Measurements from ENCODE around the gene ATAD5. TPM values are rescaled to one million over a fixed set of nuclear protein-coding genes. Genes with fewer than 3 reads are reported as not detected.
A peak's percentile ranks its signal among the peaks of the same experiment; 100 is the strongest.
"Not testable (repeated sequence)": the region's sequence is repeated elsewhere in the genome, so short reads cannot be mapped to it uniquely, and the experiment has no call there.

Gene ATAD5
- total RNA-seq, 2 experiments from 2014 or later: 32.1 to 33.4 TPM

- no peak for DNase-seq
- no peaks in the 10 kb centered on the region for H3K9me3 Mint-ChIP-seq
- H3K27ac Mint-ChIP-seq: no peak overlapping the region
- H3K4me1 Mint-ChIP-seq: no peaks in the 10 kb centered on the region
- no peaks in the 10 kb centered on the region for H3K27me3 Mint-ChIP-seq
- H3K4me3 Mint-ChIP-seq: no peak overlapping the region
- peaks cover 29% of the 10 kb centered on the region for H3K36me3 Mint-ChIP-seq
Observed at GRCh38 chr17:30848021-30848420, 16.3 kb downstream of the ATAD5 start.

DNA sequence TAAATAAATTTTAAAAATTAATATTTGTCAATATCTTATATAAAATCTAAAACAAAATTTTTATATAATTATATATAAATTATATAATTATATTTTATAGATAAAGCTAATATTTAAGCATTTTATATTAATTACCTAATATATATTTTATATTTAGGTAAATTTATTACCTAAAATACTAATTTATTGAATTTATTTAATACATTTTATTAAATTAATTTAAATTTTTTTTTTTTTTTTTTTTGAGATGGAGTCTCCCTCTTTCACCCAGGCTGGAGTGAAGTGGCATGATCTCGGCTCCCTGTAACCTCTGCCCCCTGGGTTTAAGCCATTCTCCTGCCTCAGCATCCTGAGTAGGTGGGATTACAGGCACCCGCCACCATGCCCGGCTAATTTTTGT lies 22.4 kb downstream of the ATAD5 start:
- Mint-ChIP-seq H3K36me3 (peaks cover 28% of the 10 kb centered on the region), H3K27ac (no peak overlapping the region), H3K27me3 (no peaks in the 10 kb centered on the region), H3K4me1 (no peaks in the 10 kb centered on the region), H3K9me3 (no peaks in the 10 kb centered on the region), H3K4me3 (no peak overlapping the region)
- DNase-seq: no peak

- Mint-ChIP-seq H3K27ac (no peak overlapping the region), H3K4me1 (no peaks in the 10 kb centered on the region), H3K27me3 (no peaks in the 10 kb centered on the region), H3K36me3 (peaks cover 22% of the 10 kb centered on the region), H3K9me3 (no peaks in the 10 kb centered on the region), H3K4me3 (no peak overlapping the region)
- no peak for DNase-seq
Observed at GRCh38 chr17:30858556-30859250, 26.9 kb downstream of the ATAD5 start.

GRCh38 chr17:30864636-30865035 lies 32.9 kb downstream of the ATAD5 start:
- H3K36me3 Mint-ChIP-seq: peaks cover 36% of the 10 kb centered on the region
- no peak overlapping the region for H3K27ac Mint-ChIP-seq
- no peaks in the 10 kb centered on the region for H3K9me3 Mint-ChIP-seq
- no peak for DNase-seq
- H3K27me3 Mint-ChIP-seq: no peaks in the 10 kb centered on the region
- no peak overlapping the region for H3K4me3 Mint-ChIP-seq
- no peaks in the 10 kb centered on the region for H3K4me1 Mint-ChIP-seq

DNA sequence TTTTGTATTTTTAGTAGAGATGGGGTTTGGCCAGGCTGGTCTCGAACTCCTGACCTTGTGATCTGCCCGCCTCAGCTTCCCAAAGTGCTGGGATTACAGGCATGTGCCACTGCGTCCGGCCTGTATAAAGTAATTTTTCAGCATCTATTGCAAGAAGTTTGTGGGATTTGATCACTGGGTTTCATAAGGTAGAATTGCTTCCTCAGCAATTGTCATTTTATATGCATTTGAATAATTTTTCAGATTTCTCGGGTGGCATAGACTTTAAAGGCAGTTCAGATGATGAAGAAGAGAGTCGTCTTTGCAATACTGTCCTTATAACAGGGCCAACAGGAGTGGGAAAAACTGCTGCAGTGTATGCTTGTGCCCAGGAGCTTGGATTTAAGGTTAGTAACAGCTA lies 37.2 kb downstream of the ATAD5 start:
- DNase-seq: no peak
- no peaks in the 10 kb centered on the region for H3K27me3 Mint-ChIP-seq
- no peak overlapping the region for H3K27ac Mint-ChIP-seq
- peaks cover 33% of the 10 kb centered on the region for H3K36me3 Mint-ChIP-seq
- H3K9me3 Mint-ChIP-seq: no peaks in the 10 kb centered on the region
- H3K4me3 Mint-ChIP-seq: no peak overlapping the region
- H3K4me1 Mint-ChIP-seq: no peaks in the 10 kb centered on the region

DNA sequence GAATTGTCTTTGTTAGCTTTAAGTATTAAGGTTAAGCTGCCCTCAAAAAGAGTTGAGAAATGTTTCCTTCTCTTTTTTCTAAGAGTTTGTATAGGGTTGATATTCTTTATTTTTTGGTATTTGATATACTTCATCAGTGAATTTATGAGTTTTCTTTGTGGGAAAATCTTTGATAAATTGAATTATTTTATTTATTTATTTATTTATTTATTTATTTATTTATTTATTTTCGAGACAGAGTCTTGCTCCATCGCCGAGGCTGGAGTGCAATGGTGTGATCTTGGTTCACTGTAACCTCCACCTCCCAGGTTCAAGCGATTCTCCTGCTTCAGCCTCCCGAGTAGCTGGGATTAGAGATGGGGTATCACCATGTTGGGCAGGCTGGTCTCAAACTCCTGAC lies 54.4 kb downstream of the ATAD5 start:
- H3K27ac Mint-ChIP-seq: no peak overlapping the region
- no peaks in the 10 kb centered on the region for H3K9me3 Mint-ChIP-seq
- H3K36me3 Mint-ChIP-seq: peaks cover 3% of the 10 kb centered on the region
- H3K27me3 Mint-ChIP-seq: no peaks in the 10 kb centered on the region
- H3K4me3 Mint-ChIP-seq: no peak overlapping the region
- DNase-seq: no peak
- H3K4me1 Mint-ChIP-seq: no peaks in the 10 kb centered on the region

GRCh38 chr17:30894236-30894635 lies 62.5 kb downstream of the ATAD5 start:
- no peaks in the 10 kb centered on the region for H3K9me3 Mint-ChIP-seq

DNA sequence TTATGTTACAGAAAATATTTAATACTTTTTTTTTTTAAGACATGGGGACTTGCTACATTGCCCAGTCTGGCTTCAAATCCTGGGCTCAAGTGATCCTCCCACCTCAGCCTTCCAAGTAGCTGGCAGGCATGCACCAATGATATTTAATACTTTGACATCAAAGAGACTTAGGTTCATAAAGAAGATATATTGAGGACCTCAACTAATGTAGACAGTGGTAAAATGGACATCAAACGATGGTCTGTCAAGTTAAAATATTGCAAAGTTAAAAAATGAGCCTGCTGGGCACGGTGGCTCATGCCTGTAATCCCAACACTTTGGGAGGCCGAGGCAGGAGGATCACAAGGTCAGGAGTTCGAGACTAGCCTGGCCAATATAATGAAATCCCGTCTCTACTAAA lies 65.5 kb downstream of the ATAD5 start:
- Mint-ChIP-seq H3K36me3 (peaks cover 11% of the 10 kb centered on the region), H3K27me3 (no peaks in the 10 kb centered on the region), H3K27ac (no peak overlapping the region), H3K4me1 (peaks cover 13% of the 10 kb centered on the region), H3K4me3 (no peak overlapping the region), H3K9me3 (no peaks in the 10 kb centered on the region)
- DNase-seq: no peak

More at GRCh38 chr17:30894236-30894635, 62.5 kb downstream of the ATAD5 start:
- no peak for DNase-seq
- H3K27me3 Mint-ChIP-seq: no peaks in the 10 kb centered on the region
- peaks cover 9% of the 10 kb centered on the region for H3K36me3 Mint-ChIP-seq
- H3K4me1 Mint-ChIP-seq: no peaks in the 10 kb centered on the region
- no peak overlapping the region for H3K4me3 Mint-ChIP-seq
- H3K27ac Mint-ChIP-seq: no peak overlapping the region

DNA sequence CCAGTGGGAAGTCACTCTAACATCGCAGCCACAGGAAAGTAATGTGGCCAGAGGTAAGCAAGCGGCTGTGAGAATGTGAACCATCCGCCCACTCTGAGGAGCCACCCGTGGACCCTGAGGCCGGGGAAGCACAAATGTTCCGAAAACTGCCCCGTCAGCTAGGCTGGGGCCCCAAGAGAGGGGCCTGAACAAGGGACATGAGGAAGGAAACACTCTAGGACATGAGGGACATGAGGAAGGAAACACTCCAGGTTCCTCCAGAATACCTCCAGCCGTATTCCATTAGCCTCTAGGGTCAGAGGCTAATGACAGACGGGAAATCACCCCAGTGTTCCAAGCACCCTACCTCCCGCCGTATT lies 74.0 kb downstream of the ATAD5 start:
- Mint-ChIP-seq H3K4me3 (peak overlapping the region; percentile 99), H3K27ac (peak overlapping the region; percentile 94), H3K27me3 (no peaks in the 10 kb centered on the region), H3K36me3 (peaks cover 13% of the 10 kb centered on the region), H3K9me3 (no peaks in the 10 kb centered on the region), H3K4me1 (peaks cover 43% of the 10 kb centered on the region)
- peak; percentile 27 for DNase-seq

- H3K27me3 Mint-ChIP-seq: no peaks in the 10 kb centered on the region
- peaks cover 13% of the 10 kb centered on the region for H3K36me3 Mint-ChIP-seq
- H3K4me1 Mint-ChIP-seq: peaks cover 39% of the 10 kb centered on the region
- H3K9me3 Mint-ChIP-seq: no peaks in the 10 kb centered on the region
- H3K27ac Mint-ChIP-seq: peak within 1 kb of the TSS; percentile 94
- H3K4me3 Mint-ChIP-seq: peak within 1 kb of the TSS; percentile 99
- DNase-seq: peak; percentile 92
Observed at GRCh38 chr17:30906101-30906911, 74.5 kb downstream of the ATAD5 start, which contains the start of gene TEFM. Gene TEFM, minus strand, starts transcription at chr17:30906238. Its CDS starts 40 bp downstream, at chr17:30906198.

GRCh38 chr17:30908717-30909420 lies 77.1 kb downstream of the ATAD5 start:
- no peak overlapping the region for H3K27ac Mint-ChIP-seq

DNA sequence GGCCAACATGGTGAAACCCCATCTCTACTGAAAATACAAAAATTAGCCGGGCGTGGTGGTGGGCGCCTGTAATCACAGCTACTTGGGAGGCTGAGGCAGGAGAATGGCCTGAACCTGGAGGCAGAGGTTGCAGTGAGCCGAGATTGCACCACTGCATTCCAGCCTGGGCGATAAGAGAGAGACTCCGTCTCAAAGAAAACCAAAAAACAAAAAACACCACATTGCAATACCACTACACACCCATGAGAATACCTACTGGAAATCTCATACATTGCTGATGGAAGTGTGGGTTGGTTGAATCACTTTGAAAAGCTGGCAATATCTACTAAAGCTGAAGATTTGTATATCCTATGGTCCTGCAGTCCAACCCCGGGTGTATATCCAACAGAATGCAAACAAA lies 78.4 kb downstream of the ATAD5 start:
- H3K9me3 Mint-ChIP-seq, H3K4me3 Mint-ChIP-seq, H3K36me3 Mint-ChIP-seq, H3K27ac Mint-ChIP-seq, H3K27me3 Mint-ChIP-seq, DNase-seq: not testable (repeated sequence)
- peaks cover 19% of the 10 kb centered on the region for H3K4me1 Mint-ChIP-seq

More at GRCh38 chr17:30908717-30909420, 77.1 kb downstream of the ATAD5 start:
- Mint-ChIP-seq H3K36me3 (peaks cover 2% of the 10 kb centered on the region), H3K9me3 (no peaks in the 10 kb centered on the region), H3K4me1 (peaks cover 24% of the 10 kb centered on the region), H3K27me3 (no peaks in the 10 kb centered on the region), H3K4me3 (no peak overlapping the region)
- no peak for DNase-seq

- no peak overlapping the region for H3K27ac Mint-ChIP-seq
- H3K27me3 Mint-ChIP-seq: no peaks in the 10 kb centered on the region
- H3K4me1 Mint-ChIP-seq: peaks cover 2% of the 10 kb centered on the region
- H3K36me3 Mint-ChIP-seq: no peaks in the 10 kb centered on the region
- no peak for DNase-seq
- no peak overlapping the region for H3K4me3 Mint-ChIP-seq
- no peaks in the 10 kb centered on the region for H3K9me3 Mint-ChIP-seq
Observed at GRCh38 chr17:30913955-30914354, 82.2 kb downstream of the ATAD5 start.

DNA sequence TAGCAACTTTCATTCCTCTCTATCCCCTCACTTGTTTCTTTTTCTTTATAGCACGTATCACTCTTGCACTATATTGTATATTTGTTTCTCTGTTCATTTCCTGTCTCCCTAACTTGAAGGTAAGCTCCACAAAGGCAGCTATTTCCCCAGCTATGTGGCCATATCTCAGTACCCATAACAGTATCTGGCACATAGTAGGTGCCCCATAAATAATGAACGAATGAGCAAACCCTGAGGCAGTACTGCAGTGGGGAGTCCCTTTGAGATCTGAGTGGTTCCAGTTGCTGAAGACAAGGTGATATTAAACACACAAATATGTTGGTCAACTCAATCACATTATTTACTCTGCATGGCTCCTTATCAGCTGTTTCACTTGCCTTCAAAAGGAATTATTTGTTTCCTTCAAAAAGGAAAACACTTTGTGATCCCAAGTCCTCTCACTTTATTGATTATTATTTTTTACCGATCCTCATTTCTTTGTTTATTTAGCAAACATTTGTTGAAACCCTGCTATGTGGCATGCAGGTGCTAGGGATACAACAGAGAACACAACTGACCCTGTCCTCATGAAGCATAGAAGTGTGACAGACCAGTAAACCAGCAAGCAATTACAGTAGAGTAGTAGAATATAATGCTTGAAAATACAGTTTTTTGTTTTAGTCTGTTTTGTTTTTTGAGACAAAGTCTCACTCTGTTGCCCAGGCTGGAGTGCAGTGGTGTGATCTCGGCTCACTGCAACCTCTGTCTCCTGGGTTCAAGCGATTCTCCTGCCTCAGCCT lies 84.3 kb downstream of the ATAD5 start:
- H3K27ac Mint-ChIP-seq: no peak overlapping the region
- H3K4me1 Mint-ChIP-seq: no peaks in the 10 kb centered on the region
- H3K9me3 Mint-ChIP-seq: no peaks in the 10 kb centered on the region
- DNase-seq: no peak
- H3K27me3 Mint-ChIP-seq: peaks cover 8% of the 10 kb centered on the region
- H3K4me3 Mint-ChIP-seq: no peak overlapping the region
- H3K36me3 Mint-ChIP-seq: no peaks in the 10 kb centered on the region

DNA sequence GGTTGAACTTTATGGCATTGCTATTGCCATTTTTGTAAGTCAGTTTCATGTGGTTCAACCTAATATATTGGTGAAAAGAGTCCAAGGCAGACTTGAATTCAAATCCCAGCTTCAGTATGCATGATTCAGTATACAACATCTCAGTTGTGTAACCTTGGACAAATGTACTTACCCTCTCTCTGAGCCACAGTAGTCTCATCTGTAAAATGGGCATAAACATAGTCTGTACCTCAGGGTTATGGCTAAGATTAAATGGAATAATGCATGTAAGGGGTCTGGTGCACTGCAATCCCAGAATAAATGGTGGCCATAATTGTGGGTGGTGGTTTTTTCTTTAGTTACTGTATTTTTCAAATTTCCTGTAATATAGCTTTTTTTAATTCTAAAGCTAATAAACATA lies 85.3 kb downstream of the ATAD5 start:
- Mint-ChIP-seq H3K36me3 (no peaks in the 10 kb centered on the region), H3K27me3 (peaks cover 16% of the 10 kb centered on the region), H3K27ac (no peak overlapping the region), H3K9me3 (no peaks in the 10 kb centered on the region), H3K4me1 (peaks cover 3% of the 10 kb centered on the region), H3K4me3 (no peak overlapping the region)
- no peak for DNase-seq
